ENCODE data around the gene FARSB.
"Not testable (repeated sequence)": the region's sequence is repeated elsewhere in the genome, so short reads cannot be mapped to it uniquely, and the experiment has no call there.

Gene FARSB

GRCh38 chr2:222655787-222656525 is at the start of gene FARSB:
FARSB (minus strand) TSS chr2:222656092; CDS start chr2:222656073, 19 bp downstream.
- DNase-seq (ENCODE audit: low spot score) = peak; percentile 95

GRCh38 chr2:222703886-222704285 is 48.0 kb upstream of the FARSB start:
- DNase-seq (ENCODE audit: low spot score) = no peak

- no peak for DNase-seq (ENCODE audit: low spot score)
These were observed 47.2 kb upstream of the FARSB start for GRCh38 chr2:222703091-222703490.

GRCh38 chr2:222701721-222702131 is 45.8 kb upstream of the FARSB start:
- no peak for DNase-seq (ENCODE audit: low spot score)

GRCh38 chr2:222701233-222701632 is 45.3 kb upstream of the FARSB start:
- no peak for DNase-seq (ENCODE audit: low spot score)

- DNase-seq (ENCODE audit: low spot score) = no peak
These were observed 42.4 kb upstream of the FARSB start for GRCh38 chr2:222698276-222698675.

- DNase-seq (ENCODE audit: low spot score) = no peak
These were observed 37.9 kb upstream of the FARSB start for GRCh38 chr2:222693837-222694236.

- not testable (repeated sequence) for DNase-seq (ENCODE audit: low spot score)
These were observed 37.5 kb upstream of the FARSB start for GRCh38 chr2:222693413-222693812.

GRCh38 chr2:222690564-222691200 is 34.8 kb upstream of the FARSB start:
- peak; percentile 70 for DNase-seq (ENCODE audit: low spot score)

GRCh38 chr2:222689322-222689721 is 33.4 kb upstream of the FARSB start:
- no peak for DNase-seq (ENCODE audit: low spot score)

GRCh38 chr2:222688917-222689316 is 33.0 kb upstream of the FARSB start:
- DNase-seq (ENCODE audit: low spot score) = no peak

- no peak for DNase-seq (ENCODE audit: low spot score)
These were observed 30.3 kb upstream of the FARSB start for GRCh38 chr2:222686086-222686750.

GRCh38 chr2:222683805-222684204 is 27.9 kb upstream of the FARSB start:
- no peak for DNase-seq (ENCODE audit: low spot score)

- no peak for DNase-seq (ENCODE audit: low spot score)
These were observed 22.1 kb upstream of the FARSB start for GRCh38 chr2:222677981-222678380.

- DNase-seq (ENCODE audit: low spot score) = no peak
These were observed 18.0 kb upstream of the FARSB start for GRCh38 chr2:222673883-222674282.

- no peak for DNase-seq (ENCODE audit: low spot score)
These were observed 17.4 kb upstream of the FARSB start for GRCh38 chr2:222673273-222673672.

GRCh38 chr2:222672068-222672401 is 16.1 kb upstream of the FARSB start:
- DNase-seq (ENCODE audit: low spot score) = no peak

GRCh38 chr2:222671259-222672067 is 15.6 kb upstream of the FARSB start, which contains the start of gene MOGAT1:
MOGAT1 (plus strand) TSS chr2:222671658; CDS start chr2:222671786, 128 bp downstream.
- DNase-seq (ENCODE audit: low spot score) = no peak

- no peak for DNase-seq (ENCODE audit: low spot score)
These were observed 14.5 kb upstream of the FARSB start for GRCh38 chr2:222670191-222671038.

- DNase-seq (ENCODE audit: low spot score) = no peak
These were observed 13.5 kb upstream of the FARSB start for GRCh38 chr2:222669353-222669752.

GRCh38 chr2:222668494-222669154 is 12.7 kb upstream of the FARSB start:
- DNase-seq (ENCODE audit: low spot score) = no peak
